WTC11 (cell line): ENCODE results near the gene ZBTB20. TPM values are rescaled to one million over a fixed set of nuclear protein-coding genes. Genes with fewer than 3 reads are reported as not detected.

Experiments used
- ATAC-seq: fragments of 200-7000 bp; cut with Tn5 transposase; 2 replicates; pipeline ENCODE4 v1.10.0; 2021; ENCODE audit warnings: mild to moderate bottlenecking, moderate library complexity
- CTCF ChIA-PET: fragments of 300-600 bp; sonication (Branson Sonifier 250); formaldehyde crosslinking; loops from one replicate; lab custom pipeline; 2021; ENCODE audit warnings: antibody characterized with exemption; lab: Charles Lee
- POLR2A ChIA-PET: fragments of 350-600 bp; sonication (Branson Sonifier 250); formaldehyde crosslinking; loops from one replicate; lab custom pipeline; 2021; ENCODE audit warnings: antibody characterized with exemption; lab: Charles Lee
- DNase-seq: peaks from one replicate; pipeline ENCODE4 v3.0.0; 2021; ENCODE audit warnings: low spot score
- H3K27ac Mint-ChIP-seq: 2 replicates; pipeline ENCODE4 v1.8.0; 2021; ENCODE audit warnings: mixed read lengths
- H3K27me3 Mint-ChIP-seq: 2 replicates; pipeline ENCODE4 v1.8.0; 2021; ENCODE audit warnings: low read depth, mild to moderate bottlenecking, moderate library complexity, mixed read lengths
- H3K36me3 Mint-ChIP-seq: 2 replicates; pipeline ENCODE4 v1.8.0; 2021; ENCODE audit warnings: mixed read lengths
- H3K4me1 Mint-ChIP-seq: 2 replicates; pipeline ENCODE4 v1.8.0; 2022; ENCODE audit warnings: mixed read lengths
- H3K4me3 Mint-ChIP-seq: 2 replicates; pipeline ENCODE4 v1.8.0; 2021; ENCODE audit warnings: mild to moderate bottlenecking, moderate library complexity, mixed read lengths
- H3K9me3 Mint-ChIP-seq: 2 replicates; pipeline ENCODE4 v1.8.0; 2021; ENCODE audit warnings: mixed read lengths
- ATF1 ChIP-seq: sonication (generic); formaldehyde crosslinking; IDR thresholded peaks from 2 replicates; pipeline ENCODE4 v1.8.1; 2023; ENCODE audit warnings: mild to moderate bottlenecking, moderate library complexity, missing genetic modification reagents
- CREB1 ChIP-seq: sonication (generic); formaldehyde crosslinking; IDR thresholded peaks from 2 replicates; pipeline ENCODE4 v1.8.0; 2023; ENCODE audit warnings: mild to moderate bottlenecking, missing genetic modification reagents
- CREM ChIP-seq: sonication (generic); formaldehyde crosslinking; IDR thresholded peaks from 2 replicates; pipeline ENCODE4 v1.8.1; 2022; ENCODE audit warnings: mild to moderate bottlenecking, missing genetic modification reagents, moderate library complexity
- MXD4 ChIP-seq: fragments of 250-450 bp; sonication (Bioruptor Pico); IDR thresholded peaks from 2 replicates; pipeline ENCODE4 v1.8.0; 2021; ENCODE audit warnings: mild to moderate bottlenecking, moderate library complexity, borderline replicate concordance
- NFATC4 ChIP-seq: fragments of 250-450 bp; sonication (Bioruptor Pico); IDR thresholded peaks from 2 replicates; pipeline ENCODE4 v1.9.0; 2021; ENCODE audit warnings: mild to moderate bottlenecking
- NFE2L1 ChIP-seq: sonication (generic); formaldehyde crosslinking; IDR thresholded peaks from 2 replicates; pipeline ENCODE4 v1.8.1; 2023; ENCODE audit warnings: missing genetic modification reagents
- NFYB ChIP-seq: sonication (generic); formaldehyde crosslinking; conservative IDR thresholded peaks from 2 replicates; pipeline ENCODE4 v1.8.0; 2022; ENCODE audit warnings: low read depth, missing genetic modification reagents
- SMAD4 ChIP-seq: sonication (generic); formaldehyde crosslinking; IDR thresholded peaks from 2 replicates; pipeline ENCODE4 v1.8.0; 2022; ENCODE audit warnings: mild to moderate bottlenecking, missing genetic modification reagents
- TEAD1 ChIP-seq: sonication (generic); formaldehyde crosslinking; IDR thresholded peaks from 2 replicates; pipeline ENCODE4 v1.8.0; 2022; ENCODE audit warnings: mild to moderate bottlenecking, missing genetic modification reagents
- ZBTB21 ChIP-seq: sonication (generic); formaldehyde crosslinking; IDR thresholded peaks from 2 replicates; pipeline ENCODE4 v1.8.1; 2023; ENCODE audit warnings: mild to moderate bottlenecking, missing genetic modification reagents, borderline replicate concordance
- ZNF121 ChIP-seq: sonication (generic); formaldehyde crosslinking; IDR thresholded peaks from 2 replicates; pipeline ENCODE4 v1.8.0; 2023; ENCODE audit warnings: missing genetic modification reagents
- ZNF263 ChIP-seq: sonication (generic); formaldehyde crosslinking; IDR thresholded peaks from 2 replicates; pipeline ENCODE4 v1.8.1; 2022; ENCODE audit warnings: low read depth, mild to moderate bottlenecking, moderate library complexity, missing genetic modification reagents
- ZNF317 ChIP-seq: sonication (generic); formaldehyde crosslinking; IDR thresholded peaks from 2 replicates; pipeline ENCODE4 v1.8.1; 2023; ENCODE audit warnings: low read depth, mild to moderate bottlenecking, moderate library complexity, missing genetic modification reagents, borderline replicate concordance
- ZNF671 ChIP-seq: fragments of 250-450 bp; sonication (Bioruptor Pico); IDR thresholded peaks from 2 replicates; pipeline ENCODE4 v1.8.0; 2021; ENCODE audit warnings: mild to moderate bottlenecking
- total RNA-seq: library from RNA; stranded (reverse); gene quantifications from 3 replicates; pipeline ENCODE4 v1.2.3, GENCODE V29; 2021
- TF ChIP-seq, protein P1 (sequence below): fragments of 250-450 bp; sonication (Bioruptor Pico); IDR thresholded peaks from 2 replicates; pipeline ENCODE4 v2.1.2; 2022; ENCODE audit warnings: mild to moderate bottlenecking, moderate library complexity
- TF ChIP-seq, protein P2 (sequence below): sonication (generic); formaldehyde crosslinking; IDR thresholded peaks from 2 replicates; pipeline ENCODE4 v1.8.0; 2023; ENCODE audit warnings: missing genetic modification reagents
- TF ChIP-seq, protein P3 (sequence below): fragments of 250-450 bp; sonication (Bioruptor Pico); IDR thresholded peaks from 2 replicates; pipeline ENCODE4 v1.9.0; 2021; ENCODE audit warnings: mild to moderate bottlenecking, borderline replicate concordance
- TF ChIP-seq, protein P4 (sequence below): sonication (generic); formaldehyde crosslinking; IDR thresholded peaks from 2 replicates; pipeline ENCODE4 v1.8.1; 2022; ENCODE audit warnings: low read depth, missing genetic modification reagents, borderline replicate concordance
- TF ChIP-seq, protein P5 (sequence below): sonication (generic); formaldehyde crosslinking; IDR thresholded peaks from 2 replicates; pipeline ENCODE4 v1.8.0; 2022; ENCODE audit warnings: mild to moderate bottlenecking, missing genetic modification reagents
- TF ChIP-seq, protein P6 (sequence below): fragments of 250-450 bp; sonication (Bioruptor Pico); IDR thresholded peaks from 2 replicates; pipeline ENCODE4 v1.8.0; 2021; ENCODE audit warnings: mild to moderate bottlenecking
- TF ChIP-seq, protein P7 (sequence below): sonication (generic); formaldehyde crosslinking; IDR thresholded peaks from 2 replicates; pipeline ENCODE4 v1.8.1; 2022; ENCODE audit warnings: missing genetic modification reagents, borderline replicate concordance

ZBTB20 gene
- total RNA-seq, 1 experiment from 2014 or later: 1.5 TPM

DNA sequence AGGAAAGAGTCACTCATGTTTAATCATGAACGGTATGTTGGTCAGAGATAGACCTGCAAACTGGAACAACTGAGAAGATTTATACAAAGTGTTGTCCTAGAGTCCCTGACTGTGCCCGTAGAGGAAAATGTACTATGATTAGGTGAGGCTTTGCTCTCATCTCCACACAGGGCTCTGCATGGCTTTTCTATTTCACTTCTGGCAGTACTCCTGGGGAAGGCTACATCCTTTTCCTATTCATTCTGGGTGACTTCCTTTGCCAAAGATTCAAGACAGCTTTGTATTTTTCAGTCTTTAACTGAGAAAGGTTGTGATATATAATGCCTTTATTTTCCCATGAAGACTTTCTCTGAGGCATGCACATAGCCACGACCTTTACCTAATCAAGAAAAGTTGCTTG lies 414.7 kb downstream of the ZBTB20 start:
- CTCF ChIA-PET: no interaction called here

DNA sequence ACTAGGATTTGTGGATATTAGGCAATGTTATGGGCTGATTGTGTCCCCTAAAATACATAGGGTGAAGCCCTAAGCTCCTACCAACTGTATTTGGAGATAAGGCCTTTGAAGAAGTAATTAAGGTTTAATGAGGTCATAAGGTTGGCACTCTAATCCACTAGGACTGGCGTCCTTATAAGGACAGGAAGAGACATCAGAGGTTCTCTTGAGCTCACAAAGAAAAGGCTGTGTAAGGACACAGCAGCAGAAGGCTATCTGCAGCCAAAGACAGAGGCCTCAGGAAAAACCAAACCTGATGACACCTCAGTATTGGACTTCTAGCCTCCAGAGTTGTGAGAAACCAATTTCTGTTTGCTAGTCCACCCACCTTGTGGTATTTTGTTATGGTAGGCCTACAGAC lies 416.7 kb downstream of the ZBTB20 start:
- H3K4me3 Mint-ChIP-seq: no peak overlapping the region
- H3K36me3 Mint-ChIP-seq: no peaks in the 10 kb centered on the region
- no peaks in the 10 kb centered on the region for H3K4me1 Mint-ChIP-seq
- ATAC-seq: no peak
- no peaks in the 10 kb centered on the region for H3K9me3 Mint-ChIP-seq
- no peak overlapping the region for H3K27ac Mint-ChIP-seq
- H3K27me3 Mint-ChIP-seq: no peaks in the 10 kb centered on the region
- DNase-seq: no peak
- ChIA-PET POLR2A (no interaction called here), CTCF (interaction anchor here (0.5 kb wide), 1 partner anchor 346 kb away, joined by 3 read pairs; no protein-coding TSS in a partner anchor)
- TF ChIP-seq CREM (CRISPR knock-in tag) (no peak), ZBTB21 (no peak), NFATC4 (CRISPR knock-in tag) (no peak), ZNF317 (CRISPR knock-in tag) (no peak), ATF1 (CRISPR knock-in tag) (no peak), NFYB (CRISPR knock-in tag) (no peak), MXD4 (CRISPR knock-in tag) (no peak), ZNF121 (CRISPR knock-in tag) (no peak), TEAD1 (CRISPR knock-in tag) (no peak), CREB1 (CRISPR knock-in tag) (no peak)
- TF ChIP-seq, protein P1, sequence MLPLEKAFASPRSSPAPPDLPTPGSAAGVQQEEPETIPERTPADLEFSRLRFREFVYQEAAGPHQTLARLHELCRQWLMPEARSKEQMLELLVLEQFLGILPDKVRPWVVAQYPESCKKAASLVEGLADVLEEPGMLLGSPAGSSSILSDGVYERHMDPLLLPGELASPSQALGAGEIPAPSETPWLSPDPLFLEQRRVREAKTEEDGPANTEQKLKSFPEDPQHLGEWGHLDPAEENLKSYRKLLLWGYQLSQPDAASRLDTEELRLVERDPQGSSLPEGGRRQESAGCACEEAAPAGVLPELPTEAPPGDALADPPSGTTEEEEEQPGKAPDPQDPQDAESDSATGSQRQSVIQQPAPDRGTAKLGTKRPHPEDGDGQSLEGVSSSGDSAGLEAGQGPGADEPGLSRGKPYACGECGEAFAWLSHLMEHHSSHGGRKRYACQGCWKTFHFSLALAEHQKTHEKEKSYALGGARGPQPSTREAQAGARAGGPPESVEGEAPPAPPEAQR (CRISPR knock-in tag): no peak
- TF ChIP-seq, protein P2, sequence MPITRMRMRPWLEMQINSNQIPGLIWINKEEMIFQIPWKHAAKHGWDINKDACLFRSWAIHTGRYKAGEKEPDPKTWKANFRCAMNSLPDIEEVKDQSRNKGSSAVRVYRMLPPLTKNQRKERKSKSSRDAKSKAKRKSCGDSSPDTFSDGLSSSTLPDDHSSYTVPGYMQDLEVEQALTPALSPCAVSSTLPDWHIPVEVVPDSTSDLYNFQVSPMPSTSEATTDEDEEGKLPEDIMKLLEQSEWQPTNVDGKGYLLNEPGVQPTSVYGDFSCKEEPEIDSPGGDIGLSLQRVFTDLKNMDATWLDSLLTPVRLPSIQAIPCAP: no peak
- TF ChIP-seq, protein P3, sequence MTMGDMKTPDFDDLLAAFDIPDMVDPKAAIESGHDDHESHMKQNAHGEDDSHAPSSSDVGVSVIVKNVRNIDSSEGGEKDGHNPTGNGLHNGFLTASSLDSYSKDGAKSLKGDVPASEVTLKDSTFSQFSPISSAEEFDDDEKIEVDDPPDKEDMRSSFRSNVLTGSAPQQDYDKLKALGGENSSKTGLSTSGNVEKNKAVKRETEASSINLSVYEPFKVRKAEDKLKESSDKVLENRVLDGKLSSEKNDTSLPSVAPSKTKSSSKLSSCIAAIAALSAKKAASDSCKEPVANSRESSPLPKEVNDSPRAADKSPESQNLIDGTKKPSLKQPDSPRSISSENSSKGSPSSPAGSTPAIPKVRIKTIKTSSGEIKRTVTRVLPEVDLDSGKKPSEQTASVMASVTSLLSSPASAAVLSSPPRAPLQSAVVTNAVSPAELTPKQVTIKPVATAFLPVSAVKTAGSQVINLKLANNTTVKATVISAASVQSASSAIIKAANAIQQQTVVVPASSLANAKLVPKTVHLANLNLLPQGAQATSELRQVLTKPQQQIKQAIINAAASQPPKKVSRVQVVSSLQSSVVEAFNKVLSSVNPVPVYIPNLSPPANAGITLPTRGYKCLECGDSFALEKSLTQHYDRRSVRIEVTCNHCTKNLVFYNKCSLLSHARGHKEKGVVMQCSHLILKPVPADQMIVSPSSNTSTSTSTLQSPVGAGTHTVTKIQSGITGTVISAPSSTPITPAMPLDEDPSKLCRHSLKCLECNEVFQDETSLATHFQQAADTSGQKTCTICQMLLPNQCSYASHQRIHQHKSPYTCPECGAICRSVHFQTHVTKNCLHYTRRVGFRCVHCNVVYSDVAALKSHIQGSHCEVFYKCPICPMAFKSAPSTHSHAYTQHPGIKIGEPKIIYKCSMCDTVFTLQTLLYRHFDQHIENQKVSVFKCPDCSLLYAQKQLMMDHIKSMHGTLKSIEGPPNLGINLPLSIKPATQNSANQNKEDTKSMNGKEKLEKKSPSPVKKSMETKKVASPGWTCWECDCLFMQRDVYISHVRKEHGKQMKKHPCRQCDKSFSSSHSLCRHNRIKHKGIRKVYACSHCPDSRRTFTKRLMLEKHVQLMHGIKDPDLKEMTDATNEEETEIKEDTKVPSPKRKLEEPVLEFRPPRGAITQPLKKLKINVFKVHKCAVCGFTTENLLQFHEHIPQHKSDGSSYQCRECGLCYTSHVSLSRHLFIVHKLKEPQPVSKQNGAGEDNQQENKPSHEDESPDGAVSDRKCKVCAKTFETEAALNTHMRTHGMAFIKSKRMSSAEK (CRISPR knock-in tag): no peak
- TF ChIP-seq, protein P4, sequence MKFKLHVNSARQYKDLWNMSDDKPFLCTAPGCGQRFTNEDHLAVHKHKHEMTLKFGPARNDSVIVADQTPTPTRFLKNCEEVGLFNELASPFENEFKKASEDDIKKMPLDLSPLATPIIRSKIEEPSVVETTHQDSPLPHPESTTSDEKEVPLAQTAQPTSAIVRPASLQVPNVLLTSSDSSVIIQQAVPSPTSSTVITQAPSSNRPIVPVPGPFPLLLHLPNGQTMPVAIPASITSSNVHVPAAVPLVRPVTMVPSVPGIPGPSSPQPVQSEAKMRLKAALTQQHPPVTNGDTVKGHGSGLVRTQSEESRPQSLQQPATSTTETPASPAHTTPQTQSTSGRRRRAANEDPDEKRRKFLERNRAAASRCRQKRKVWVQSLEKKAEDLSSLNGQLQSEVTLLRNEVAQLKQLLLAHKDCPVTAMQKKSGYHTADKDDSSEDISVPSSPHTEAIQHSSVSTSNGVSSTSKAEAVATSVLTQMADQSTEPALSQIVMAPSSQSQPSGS (CRISPR knock-in tag): no peak
- TF ChIP-seq, protein P5, sequence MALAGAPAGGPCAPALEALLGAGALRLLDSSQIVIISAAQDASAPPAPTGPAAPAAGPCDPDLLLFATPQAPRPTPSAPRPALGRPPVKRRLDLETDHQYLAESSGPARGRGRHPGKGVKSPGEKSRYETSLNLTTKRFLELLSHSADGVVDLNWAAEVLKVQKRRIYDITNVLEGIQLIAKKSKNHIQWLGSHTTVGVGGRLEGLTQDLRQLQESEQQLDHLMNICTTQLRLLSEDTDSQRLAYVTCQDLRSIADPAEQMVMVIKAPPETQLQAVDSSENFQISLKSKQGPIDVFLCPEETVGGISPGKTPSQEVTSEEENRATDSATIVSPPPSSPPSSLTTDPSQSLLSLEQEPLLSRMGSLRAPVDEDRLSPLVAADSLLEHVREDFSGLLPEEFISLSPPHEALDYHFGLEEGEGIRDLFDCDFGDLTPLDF (CRISPR knock-in tag): no peak

More for the DNA sequence above, 414.7 kb downstream of the ZBTB20 start:
- no peak overlapping the region for H3K27ac Mint-ChIP-seq
- TF ChIP-seq SMAD4: no peak
- TF ChIP-seq NFE2L1 (CRISPR knock-in tag): no peak
- no peak for TF ChIP-seq ZNF317 (CRISPR knock-in tag)
- TF ChIP-seq ZNF263 (CRISPR knock-in tag): no peak
- no peak for TF ChIP-seq ZNF671 (CRISPR knock-in tag)
- TF ChIP-seq, protein P6, sequence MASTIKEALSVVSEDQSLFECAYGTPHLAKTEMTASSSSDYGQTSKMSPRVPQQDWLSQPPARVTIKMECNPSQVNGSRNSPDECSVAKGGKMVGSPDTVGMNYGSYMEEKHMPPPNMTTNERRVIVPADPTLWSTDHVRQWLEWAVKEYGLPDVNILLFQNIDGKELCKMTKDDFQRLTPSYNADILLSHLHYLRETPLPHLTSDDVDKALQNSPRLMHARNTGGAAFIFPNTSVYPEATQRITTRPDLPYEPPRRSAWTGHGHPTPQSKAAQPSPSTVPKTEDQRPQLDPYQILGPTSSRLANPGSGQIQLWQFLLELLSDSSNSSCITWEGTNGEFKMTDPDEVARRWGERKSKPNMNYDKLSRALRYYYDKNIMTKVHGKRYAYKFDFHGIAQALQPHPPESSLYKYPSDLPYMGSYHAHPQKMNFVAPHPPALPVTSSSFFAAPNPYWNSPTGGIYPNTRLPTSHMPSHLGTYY (CRISPR knock-in tag): no peak
- TF ChIP-seq, protein P7, sequence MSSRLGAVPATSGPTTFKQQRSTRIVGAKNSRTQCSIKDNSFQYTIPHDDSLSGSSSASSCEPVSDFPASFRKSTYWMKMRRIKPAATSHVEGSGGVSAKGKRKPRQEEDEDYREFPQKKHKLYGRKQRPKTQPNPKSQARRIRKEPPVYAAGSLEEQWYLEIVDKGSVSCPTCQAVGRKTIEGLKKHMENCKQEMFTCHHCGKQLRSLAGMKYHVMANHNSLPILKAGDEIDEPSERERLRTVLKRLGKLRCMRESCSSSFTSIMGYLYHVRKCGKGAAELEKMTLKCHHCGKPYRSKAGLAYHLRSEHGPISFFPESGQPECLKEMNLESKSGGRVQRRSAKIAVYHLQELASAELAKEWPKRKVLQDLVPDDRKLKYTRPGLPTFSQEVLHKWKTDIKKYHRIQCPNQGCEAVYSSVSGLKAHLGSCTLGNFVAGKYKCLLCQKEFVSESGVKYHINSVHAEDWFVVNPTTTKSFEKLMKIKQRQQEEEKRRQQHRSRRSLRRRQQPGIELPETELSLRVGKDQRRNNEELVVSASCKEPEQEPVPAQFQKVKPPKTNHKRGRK (CRISPR knock-in tag): no peak
- ATAC-seq (no peak), DNase-seq (no peak)
- no peaks in the 10 kb centered on the region for H3K36me3 Mint-ChIP-seq
- no peak overlapping the region for H3K4me3 Mint-ChIP-seq
- no peaks in the 10 kb centered on the region for H3K9me3 Mint-ChIP-seq
- H3K27me3 Mint-ChIP-seq: no peaks in the 10 kb centered on the region
- no peaks in the 10 kb centered on the region for H3K4me1 Mint-ChIP-seq
- POLR2A ChIA-PET: no interaction called here
